Muscle layer of colon (tissue), 2 donors: ENCODE data around the gene USH2A.

Source experiments
- H3K27ac ChIP-seq: one replicate; pipeline ENCODE4 v1.7.0; 2013; ENCODE audit warnings: low read depth, mild to moderate bottlenecking, low read length, moderate library complexity
- H3K27me3 ChIP-seq, 2 donors: one replicate each; pipeline ENCODE4 v1.7.0; 2013; ENCODE audit warnings: low read length in 2 of 2, mild to moderate bottlenecking in 2 of 2; ENCODE audit not compliant: insufficient read depth in 2 of 2, control insufficient read depth in 1 of 2
- H3K36me3 ChIP-seq: one replicate; pipeline ENCODE4 v1.7.0; 2013; ENCODE audit warnings: mild to moderate bottlenecking, low read length; ENCODE audit not compliant: insufficient read depth
- H3K4me1 ChIP-seq: one replicate; pipeline ENCODE4 v1.7.0; 2013; ENCODE audit warnings: mild to moderate bottlenecking, low read length; ENCODE audit not compliant: insufficient read depth
- H3K4me3 ChIP-seq, 2 donors: one replicate each; pipeline ENCODE4 v1.7.0; 2013; ENCODE audit warnings: low read length in 2 of 2, low read depth in 1 of 2, mild to moderate bottlenecking in 1 of 2, moderate library complexity in 1 of 2
- H3K9ac ChIP-seq: one replicate; pipeline ENCODE4 v1.7.0; 2013; ENCODE audit warnings: low read length
- H3K9me3 ChIP-seq: one replicate; pipeline ENCODE4 v1.7.0; 2013; ENCODE audit warnings: mild to moderate bottlenecking, low read length
- donor health status: abdominal sarcoma.
- donor health status: Adenocarcinoma of cecum.

The USH2A gene

DNA sequence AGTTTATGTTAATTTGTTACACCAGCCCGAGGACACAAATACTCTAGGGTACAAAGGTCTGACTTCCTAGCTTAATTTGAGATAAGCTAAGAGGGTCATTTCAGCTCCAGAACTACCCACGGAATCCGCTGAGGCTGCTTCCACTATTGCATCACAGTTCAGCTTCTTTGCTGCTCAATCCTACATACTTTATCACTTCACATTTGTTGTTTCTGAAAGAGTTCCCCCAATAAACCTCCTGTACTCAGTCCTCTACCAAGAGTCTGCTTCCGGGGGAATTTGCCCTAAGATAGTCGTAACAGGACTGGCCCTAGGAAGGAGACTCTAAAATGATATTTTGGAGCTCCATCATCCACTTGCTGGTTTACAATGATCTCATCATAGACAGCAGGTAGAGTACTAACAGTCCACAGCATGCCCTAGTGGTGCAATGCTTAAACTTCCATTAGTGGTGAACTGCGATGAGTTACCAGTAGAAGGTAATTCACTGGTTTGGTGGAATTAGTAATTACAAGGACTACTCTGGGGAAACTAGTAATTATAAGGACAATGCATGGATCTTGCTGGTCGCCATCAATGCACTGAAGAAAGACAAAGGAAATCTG lies 229.3 kb downstream of the USH2A start:
- Histone ChIP-seq H3K9me3 (no peaks in the 10 kb centered on the region), H3K36me3 (no peaks in the 10 kb centered on the region), H3K9ac (no peak overlapping the region)

DNA sequence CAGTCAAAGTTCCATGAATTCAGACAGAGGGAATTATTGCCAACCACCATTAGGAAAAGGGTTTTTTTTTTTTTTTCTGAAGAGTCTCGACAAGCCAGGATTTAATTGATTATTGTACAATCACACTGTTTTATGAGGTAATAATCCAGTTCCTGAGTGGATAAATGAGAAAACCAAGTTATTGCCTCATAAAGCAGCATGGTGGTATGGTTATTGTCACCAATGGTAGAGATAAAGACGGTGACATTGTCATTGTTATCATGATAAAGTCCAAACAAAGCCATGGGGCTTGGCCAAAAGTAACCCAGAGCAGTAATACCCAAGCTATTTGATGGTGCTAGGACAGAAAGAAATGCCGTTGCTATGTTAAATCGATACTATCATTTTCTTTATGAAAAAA lies 232.8 kb downstream of the USH2A start:
- Histone ChIP-seq H3K9me3 (no peaks in the 10 kb centered on the region), H3K4me3 (no peak overlapping the region), H3K36me3 (no peaks in the 10 kb centered on the region), H3K27ac (no peak overlapping the region), H3K9ac (no peak overlapping the region), H3K27me3 (no peaks in the 10 kb centered on the region), H3K4me1 (no peaks in the 10 kb centered on the region)

More for the DNA sequence above, 229.3 kb downstream of the USH2A start:
- Histone ChIP-seq H3K27ac (no peak overlapping the region), H3K4me3 (no peak overlapping the region), H3K27me3 (no peaks in the 10 kb centered on the region), H3K4me1 (no peaks in the 10 kb centered on the region)

DNA sequence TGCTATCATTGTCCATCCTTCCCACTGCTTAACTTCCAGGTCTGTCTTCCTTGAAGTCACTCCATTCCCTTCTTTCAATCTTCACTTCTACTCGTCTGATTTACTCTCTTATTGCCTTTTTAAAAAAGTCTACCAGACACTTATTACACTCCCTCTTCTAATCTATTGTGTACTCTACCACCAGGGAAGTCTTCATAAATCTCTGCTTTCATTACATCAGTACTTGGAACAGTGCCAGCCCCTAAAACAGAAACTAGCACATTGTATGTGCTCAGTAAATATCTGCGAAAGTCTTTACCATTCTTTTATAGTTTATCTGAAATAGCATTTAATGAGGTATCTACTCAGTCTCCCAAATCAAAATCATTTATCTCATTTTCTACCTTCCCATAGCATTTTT lies 236.4 kb downstream of the USH2A start:
- H3K9me3 ChIP-seq: no peaks in the 10 kb centered on the region
- H3K4me3 ChIP-seq: no peak overlapping the region
- H3K9ac ChIP-seq: no peak overlapping the region
- H3K36me3 ChIP-seq: no peaks in the 10 kb centered on the region
- H3K27ac ChIP-seq: no peak overlapping the region
- H3K4me1 ChIP-seq: no peaks in the 10 kb centered on the region
- H3K27me3 ChIP-seq: no peaks in the 10 kb centered on the region

DNA sequence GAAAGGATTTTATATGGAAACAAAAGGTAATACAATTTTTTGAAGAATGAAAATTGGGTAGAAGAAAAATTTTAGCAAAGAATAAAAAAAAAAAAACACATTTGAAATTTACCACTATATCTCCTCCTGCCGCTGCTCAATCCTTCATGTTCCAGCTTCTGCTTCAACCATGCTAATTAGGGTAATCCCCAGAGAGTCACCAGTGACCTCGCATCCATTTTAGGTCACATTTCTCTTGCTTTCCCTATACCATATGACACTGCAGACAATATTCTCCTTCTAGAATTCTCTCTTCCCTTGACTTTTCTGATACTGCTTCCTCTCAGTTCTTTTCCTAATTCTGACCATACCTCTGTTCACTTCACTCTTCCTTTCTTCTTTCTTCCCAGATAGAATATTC lies 237.1 kb downstream of the USH2A start:
- no peaks in the 10 kb centered on the region for H3K27me3 ChIP-seq

DNA sequence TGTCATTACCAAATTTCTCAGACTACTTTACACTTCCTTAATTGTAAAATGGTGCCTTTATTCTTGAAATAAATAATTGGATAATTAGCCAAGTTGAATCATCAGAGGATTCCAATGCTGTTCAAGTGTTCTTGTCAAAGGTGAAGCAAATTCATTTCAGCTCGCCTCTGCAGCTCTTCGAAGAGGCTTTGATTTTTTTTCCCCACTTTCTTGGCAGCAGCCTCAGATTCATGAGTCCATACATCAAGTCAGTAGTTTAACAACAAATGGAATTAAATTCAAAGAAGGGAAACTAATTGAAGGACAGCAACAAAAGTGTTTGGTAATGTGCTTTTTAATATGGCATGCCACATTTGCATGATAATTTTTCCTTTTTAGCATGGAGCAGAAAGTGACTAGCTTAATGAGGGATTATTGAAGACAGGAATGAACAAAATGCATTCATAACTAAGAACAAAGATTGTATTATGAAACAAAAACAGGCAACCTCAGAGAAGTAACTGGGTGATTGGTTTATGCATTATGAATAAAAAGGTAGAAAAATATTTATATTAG lies 239.0 kb downstream of the USH2A start:
- Histone ChIP-seq H3K9me3 (no peaks in the 10 kb centered on the region), H3K4me1 (no peaks in the 10 kb centered on the region), H3K4me3 (no peak overlapping the region), H3K27ac (no peak overlapping the region), H3K36me3 (no peaks in the 10 kb centered on the region), H3K27me3 (no peaks in the 10 kb centered on the region), H3K9ac (no peak overlapping the region)

More for the DNA sequence above, 237.1 kb downstream of the USH2A start:
- no peaks in the 10 kb centered on the region for H3K4me1 ChIP-seq
- H3K9me3 ChIP-seq: no peaks in the 10 kb centered on the region
- no peak overlapping the region for H3K4me3 ChIP-seq
- no peaks in the 10 kb centered on the region for H3K36me3 ChIP-seq
- H3K27ac ChIP-seq: no peak overlapping the region
- H3K9ac ChIP-seq: no peak overlapping the region

DNA sequence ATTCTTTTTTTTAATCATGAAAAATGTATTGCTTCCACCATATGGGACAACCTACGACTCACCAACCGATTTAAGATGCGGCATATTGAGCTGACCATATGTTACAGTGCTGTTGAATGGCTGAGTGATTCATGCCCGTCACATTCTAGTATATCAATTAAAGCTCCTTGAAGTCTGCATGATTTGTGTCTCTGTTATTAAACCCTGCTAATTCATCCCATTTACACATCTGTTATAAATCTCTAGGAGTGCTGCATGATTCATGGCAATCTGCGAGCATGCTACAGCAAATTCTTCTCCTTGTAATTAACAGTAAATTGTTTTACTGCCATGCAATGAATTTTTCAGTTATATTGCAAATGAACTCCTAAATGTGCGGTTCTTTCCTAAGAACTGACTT lies 239.8 kb downstream of the USH2A start:
- H3K4me1 ChIP-seq: no peaks in the 10 kb centered on the region
- H3K9me3 ChIP-seq: no peaks in the 10 kb centered on the region
- no peak overlapping the region for H3K9ac ChIP-seq
- no peaks in the 10 kb centered on the region for H3K27me3 ChIP-seq
- H3K36me3 ChIP-seq: no peaks in the 10 kb centered on the region
- no peak overlapping the region for H3K4me3 ChIP-seq
- no peak overlapping the region for H3K27ac ChIP-seq

DNA sequence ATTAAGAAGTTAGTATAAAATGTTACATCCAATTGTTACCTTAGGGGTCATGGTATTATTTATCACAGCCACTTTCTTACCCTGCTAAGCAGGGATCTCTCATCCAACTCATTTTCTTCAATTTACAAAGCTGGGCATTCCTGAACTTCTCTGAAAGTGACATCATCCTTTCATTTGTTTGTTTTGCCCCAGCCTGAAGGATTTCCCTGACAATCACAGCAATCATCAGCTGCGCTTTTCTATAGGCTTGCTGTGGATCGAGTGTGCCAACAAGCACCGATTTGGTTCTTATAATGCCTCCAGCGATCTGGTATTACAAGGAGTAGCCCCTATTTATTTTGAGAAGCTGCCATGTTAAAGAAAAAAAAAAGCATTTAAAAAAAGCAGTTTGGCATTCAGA lies 240.2 kb downstream of the USH2A start:
- H3K27me3 ChIP-seq: no peaks in the 10 kb centered on the region
- H3K4me3 ChIP-seq: no peak overlapping the region
- no peaks in the 10 kb centered on the region for H3K4me1 ChIP-seq
- no peak overlapping the region for H3K27ac ChIP-seq
- H3K36me3 ChIP-seq: no peaks in the 10 kb centered on the region
- no peaks in the 10 kb centered on the region for H3K9me3 ChIP-seq
- H3K9ac ChIP-seq: no peak overlapping the region

DNA sequence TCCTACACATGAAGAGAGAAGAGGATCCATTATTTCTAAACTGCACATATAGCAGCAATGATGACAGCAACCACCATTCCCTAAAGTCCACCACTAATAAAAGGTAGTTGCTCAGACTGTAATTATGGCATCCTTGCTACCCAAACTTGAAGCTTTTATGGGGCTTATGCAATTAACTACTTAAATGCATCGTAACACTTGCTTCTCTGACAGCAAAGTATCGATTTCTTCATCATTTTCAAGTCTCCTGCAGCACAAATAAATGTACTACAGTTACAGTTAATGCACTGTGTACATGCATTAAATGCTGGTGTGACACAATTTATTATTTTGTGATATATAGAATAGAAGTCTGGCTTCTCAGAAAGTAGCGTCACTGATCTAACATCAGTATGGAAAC lies 241.7 kb downstream of the USH2A start:
- no peak overlapping the region for H3K9ac ChIP-seq
- H3K9me3 ChIP-seq: no peaks in the 10 kb centered on the region
- H3K27me3 ChIP-seq: no peaks in the 10 kb centered on the region
- no peak overlapping the region for H3K27ac ChIP-seq
- no peaks in the 10 kb centered on the region for H3K36me3 ChIP-seq
- H3K4me1 ChIP-seq: no peaks in the 10 kb centered on the region
- no peak overlapping the region for H3K4me3 ChIP-seq

DNA sequence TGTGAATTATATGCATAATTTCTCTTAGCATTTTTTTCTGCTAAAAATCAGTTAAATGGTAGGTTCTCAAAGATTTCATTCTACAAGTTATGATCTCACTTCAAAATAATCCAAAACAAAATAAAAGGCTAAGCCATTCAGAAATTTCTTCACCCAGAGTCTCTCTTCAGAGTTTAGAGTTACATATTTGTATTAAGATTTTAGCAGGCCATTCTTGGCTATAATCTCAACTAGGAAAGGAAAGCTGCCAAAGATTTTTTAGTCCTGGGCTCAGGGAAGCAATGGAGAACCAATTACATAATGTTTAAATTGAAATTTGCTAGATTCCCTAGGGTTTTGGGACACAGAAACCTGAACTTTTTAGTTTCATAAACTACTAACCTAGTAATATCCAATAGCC lies 245.0 kb downstream of the USH2A start:
- peaks cover 6% of the 10 kb centered on the region for H3K4me1 ChIP-seq
- no peaks in the 10 kb centered on the region for H3K36me3 ChIP-seq
- no peak overlapping the region for H3K4me3 ChIP-seq
- H3K9ac ChIP-seq: no peak overlapping the region
- no peak overlapping the region for H3K27ac ChIP-seq
- H3K9me3 ChIP-seq: no peaks in the 10 kb centered on the region
- no peaks in the 10 kb centered on the region for H3K27me3 ChIP-seq

DNA sequence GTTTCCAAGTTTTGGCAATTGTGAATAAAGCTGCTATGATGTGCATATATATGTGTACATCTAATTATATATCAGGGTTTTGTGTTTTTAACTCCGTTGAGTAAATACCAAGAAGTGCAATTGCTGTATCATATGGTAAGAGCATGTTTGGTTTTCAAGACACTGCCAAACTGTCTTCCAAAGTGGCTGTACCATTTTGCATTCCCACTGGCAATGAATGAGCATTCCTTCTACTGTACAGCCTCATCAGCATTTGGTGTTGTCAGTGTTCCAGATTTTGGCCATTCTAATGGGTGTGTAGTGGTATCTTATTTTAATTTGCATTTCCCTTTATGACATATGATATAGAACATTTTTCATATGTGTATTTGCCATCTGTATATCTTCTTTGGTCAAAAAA lies 246.3 kb downstream of the USH2A start:
- no peak overlapping the region for H3K27ac ChIP-seq

DNA sequence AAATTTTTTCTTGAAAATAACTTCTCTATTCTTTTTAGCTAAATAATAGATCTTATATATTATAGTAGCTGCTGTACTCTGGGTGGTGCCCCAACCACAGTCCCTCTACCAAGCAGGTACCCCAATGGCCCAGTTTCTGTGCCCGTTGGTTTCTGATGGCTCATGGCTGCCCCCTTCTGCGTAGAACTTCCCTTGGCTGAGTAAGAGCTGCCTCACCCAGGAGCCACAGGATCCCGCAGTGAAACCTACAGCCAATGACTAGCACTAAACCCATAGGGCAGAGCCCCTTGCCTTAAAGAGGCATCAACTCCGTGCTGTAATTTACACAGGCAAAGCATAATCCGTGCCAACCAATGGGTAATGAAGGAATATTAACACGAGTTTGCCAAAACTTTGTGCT lies 247.5 kb downstream of the USH2A start:
- Histone ChIP-seq H3K27ac (no peak overlapping the region), H3K9me3 (no peaks in the 10 kb centered on the region), H3K4me1 (peaks cover 13% of the 10 kb centered on the region), H3K9ac (no peak overlapping the region), H3K27me3 (no peaks in the 10 kb centered on the region), H3K4me3 (no peak overlapping the region), H3K36me3 (no peaks in the 10 kb centered on the region)

More for the DNA sequence above, 246.3 kb downstream of the USH2A start:
- Histone ChIP-seq H3K27me3 (no peaks in the 10 kb centered on the region), H3K36me3 (no peaks in the 10 kb centered on the region), H3K4me3 (no peak overlapping the region), H3K9ac (no peak overlapping the region), H3K9me3 (no peaks in the 10 kb centered on the region), H3K4me1 (peaks cover 13% of the 10 kb centered on the region)

DNA sequence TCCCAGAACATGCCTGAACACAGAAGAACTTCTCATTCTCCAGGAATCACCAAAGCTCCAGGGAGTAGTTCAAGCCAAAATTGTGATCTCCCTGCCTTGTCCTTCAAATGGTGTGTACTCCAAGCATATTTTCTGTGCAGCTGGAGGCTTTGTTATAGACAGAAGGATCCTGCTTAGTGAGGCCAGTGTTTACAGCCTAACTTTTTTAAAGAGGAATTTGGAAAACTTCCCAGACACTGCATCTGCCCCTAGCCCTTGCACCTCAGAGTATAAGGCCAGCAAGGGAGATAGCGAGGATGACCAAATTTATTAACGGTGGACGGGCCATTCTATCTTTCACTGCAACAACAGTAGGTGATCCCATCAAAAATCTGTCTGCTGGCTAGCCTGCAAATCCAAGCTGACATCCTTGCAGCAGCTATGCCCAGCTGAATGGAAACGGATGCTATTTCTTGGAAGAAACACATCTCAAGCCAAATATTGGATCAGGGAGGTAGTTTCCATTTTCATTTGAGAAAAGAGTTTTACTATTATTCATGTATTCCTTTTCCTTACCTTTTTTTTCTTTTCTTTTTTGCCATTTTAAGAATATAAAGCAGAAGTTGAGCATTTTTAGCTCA lies 249.8 kb downstream of the USH2A start:
- Histone ChIP-seq H3K9ac (no peak overlapping the region), H3K27ac (no peak overlapping the region), H3K9me3 (no peaks in the 10 kb centered on the region), H3K36me3 (no peaks in the 10 kb centered on the region), H3K4me3 (no peak overlapping the region), H3K27me3 (no peaks in the 10 kb centered on the region), H3K4me1 (peaks cover 13% of the 10 kb centered on the region)
